Measurements from ENCODE around the gene FHL2.

- TF ChIP-seq CTCF (IDR thresholded peaks at IDR 0.05), result no peak
- no peak for TF ChIP-seq POLR2A (IDR thresholded peaks at IDR 0.05)
Observed at GRCh38 chr2:105379741-105380186, 19.1 kb downstream of the FHL2 start.

Measured in Peyer's patch (tissue), 4 donors.